Progenitor cell of endocrine pancreas (in vitro differentiated cells): ENCODE measurements around the gene PLPPR3. TPM values are rescaled to one million over a fixed set of nuclear protein-coding genes. Genes with fewer than 3 reads are reported as not detected.
A peak's percentile ranks its signal among the peaks of the same experiment; 100 is the strongest.

Source experiments
- DNase-seq: peaks from one replicate; pipeline ENCODE4 v3.0.0; 2021; ENCODE audit warnings: low spot score; ENCODE audit not compliant: unreplicated experiment
- H3K27ac Mint-ChIP-seq: 2 replicates; pipeline ENCODE4 v1.8.0; 2021; ENCODE audit warnings: mild to moderate bottlenecking, moderate library complexity, mixed read lengths
- H3K27me3 Mint-ChIP-seq: 2 replicates; pipeline ENCODE4 v1.8.0; 2021; ENCODE audit warnings: mixed read lengths
- H3K36me3 Mint-ChIP-seq: 2 replicates; pipeline ENCODE4 v1.8.0; 2022; ENCODE audit warnings: mixed read lengths; ENCODE audit not compliant: insufficient read depth
- H3K4me1 Mint-ChIP-seq: 2 replicates; pipeline ENCODE4 v1.8.0; 2021; ENCODE audit warnings: low read depth, mixed read lengths
- H3K4me3 Mint-ChIP-seq: 2 replicates; pipeline ENCODE4 v1.8.0; 2021; ENCODE audit warnings: low read depth, mild to moderate bottlenecking, moderate library complexity, mixed read lengths
- H3K9me3 Mint-ChIP-seq: 2 replicates; pipeline ENCODE4 v1.8.0; 2021; ENCODE audit warnings: low read depth, mixed read lengths
- total RNA-seq: library from RNA; stranded (reverse); gene quantifications from 2 replicates; pipeline ENCODE4 v1.2.1, GENCODE V29; 2021
- TF ChIP-seq, protein P1 (sequence below): fragments of 200-600 bp; sonication (generic); IDR thresholded peaks from one replicate; pipeline ENCODE4 v1.5.0; 2021; ENCODE audit warnings: antibody characterized with exemption, mild to moderate bottlenecking; ENCODE audit not compliant: unreplicated experiment

The PLPPR3 gene
- total RNA-seq, 1 donor from 2014 or later: 129 TPM

DNA sequence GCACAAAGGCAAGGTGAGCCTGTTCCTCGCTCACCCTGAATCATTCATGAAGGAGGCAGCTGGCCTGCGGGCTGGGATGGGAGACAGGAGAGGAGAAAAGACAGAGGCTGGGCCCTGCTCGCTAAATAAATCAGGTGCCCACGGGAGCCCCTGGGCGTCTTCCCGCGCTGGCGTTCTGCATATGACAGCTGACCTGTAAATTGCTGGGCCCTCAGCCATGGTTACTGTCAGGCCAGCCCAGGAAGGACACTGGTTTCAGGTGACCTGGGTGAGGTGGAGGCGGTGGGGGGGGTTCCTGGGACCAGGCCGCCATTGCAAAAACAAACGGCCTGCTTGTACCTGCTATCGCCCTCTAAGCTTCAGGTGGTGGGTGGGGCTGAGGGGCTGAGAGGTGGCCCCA, 27.9 kb downstream of the PLPPR3 start:
- H3K36me3 Mint-ChIP-seq: peaks cover 2% of the 10 kb centered on the region
- no peaks in the 10 kb centered on the region for H3K27me3 Mint-ChIP-seq
- no peak for DNase-seq

DNA sequence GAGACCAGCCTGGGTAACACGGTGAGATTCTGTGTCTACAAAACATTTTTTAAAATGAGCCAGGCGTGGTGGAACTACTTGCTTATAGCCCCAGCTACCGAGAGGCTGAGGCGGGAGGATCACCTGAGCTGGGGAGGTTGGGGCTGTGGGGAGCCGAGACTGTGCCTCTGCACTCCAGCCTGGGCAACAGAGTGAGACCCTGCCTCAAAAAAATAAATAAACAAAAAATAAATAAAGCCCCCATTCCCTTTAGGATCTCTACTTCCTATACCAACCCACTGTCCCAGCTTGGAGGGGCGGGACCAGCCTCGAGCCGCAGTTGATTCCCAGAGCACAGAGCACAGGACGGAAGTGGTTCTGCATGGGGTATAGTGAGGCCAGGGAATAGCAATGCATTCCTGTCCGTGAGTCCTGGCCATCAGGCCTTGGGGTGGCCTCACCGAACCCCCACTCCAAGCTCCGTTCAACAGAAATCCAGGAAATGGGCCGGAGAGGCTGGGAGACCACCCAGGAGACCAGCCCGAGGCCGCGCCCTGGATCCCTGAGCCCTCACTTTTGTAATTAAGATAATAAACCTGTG, 29.4 kb downstream of the PLPPR3 start:
- Mint-ChIP-seq H3K36me3 (peaks cover 2% of the 10 kb centered on the region), H3K27ac (no peak overlapping the region), H3K4me1 (peaks cover 12% of the 10 kb centered on the region), H3K9me3 (no peaks in the 10 kb centered on the region), H3K27me3 (no peaks in the 10 kb centered on the region), H3K4me3 (no peak overlapping the region)
- DNase-seq: no peak
- TF ChIP-seq, protein P1, sequence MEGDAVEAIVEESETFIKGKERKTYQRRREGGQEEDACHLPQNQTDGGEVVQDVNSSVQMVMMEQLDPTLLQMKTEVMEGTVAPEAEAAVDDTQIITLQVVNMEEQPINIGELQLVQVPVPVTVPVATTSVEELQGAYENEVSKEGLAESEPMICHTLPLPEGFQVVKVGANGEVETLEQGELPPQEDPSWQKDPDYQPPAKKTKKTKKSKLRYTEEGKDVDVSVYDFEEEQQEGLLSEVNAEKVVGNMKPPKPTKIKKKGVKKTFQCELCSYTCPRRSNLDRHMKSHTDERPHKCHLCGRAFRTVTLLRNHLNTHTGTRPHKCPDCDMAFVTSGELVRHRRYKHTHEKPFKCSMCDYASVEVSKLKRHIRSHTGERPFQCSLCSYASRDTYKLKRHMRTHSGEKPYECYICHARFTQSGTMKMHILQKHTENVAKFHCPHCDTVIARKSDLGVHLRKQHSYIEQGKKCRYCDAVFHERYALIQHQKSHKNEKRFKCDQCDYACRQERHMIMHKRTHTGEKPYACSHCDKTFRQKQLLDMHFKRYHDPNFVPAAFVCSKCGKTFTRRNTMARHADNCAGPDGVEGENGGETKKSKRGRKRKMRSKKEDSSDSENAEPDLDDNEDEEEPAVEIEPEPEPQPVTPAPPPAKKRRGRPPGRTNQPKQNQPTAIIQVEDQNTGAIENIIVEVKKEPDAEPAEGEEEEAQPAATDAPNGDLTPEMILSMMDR: no peak

More for the DNA sequence above, 27.9 kb downstream of the PLPPR3 start:
- Mint-ChIP-seq H3K9me3 (no peaks in the 10 kb centered on the region), H3K4me3 (no peak overlapping the region), H3K27ac (no peak overlapping the region), H3K4me1 (peaks cover 12% of the 10 kb centered on the region)
- TF ChIP-seq, protein P1: no peak

DNA sequence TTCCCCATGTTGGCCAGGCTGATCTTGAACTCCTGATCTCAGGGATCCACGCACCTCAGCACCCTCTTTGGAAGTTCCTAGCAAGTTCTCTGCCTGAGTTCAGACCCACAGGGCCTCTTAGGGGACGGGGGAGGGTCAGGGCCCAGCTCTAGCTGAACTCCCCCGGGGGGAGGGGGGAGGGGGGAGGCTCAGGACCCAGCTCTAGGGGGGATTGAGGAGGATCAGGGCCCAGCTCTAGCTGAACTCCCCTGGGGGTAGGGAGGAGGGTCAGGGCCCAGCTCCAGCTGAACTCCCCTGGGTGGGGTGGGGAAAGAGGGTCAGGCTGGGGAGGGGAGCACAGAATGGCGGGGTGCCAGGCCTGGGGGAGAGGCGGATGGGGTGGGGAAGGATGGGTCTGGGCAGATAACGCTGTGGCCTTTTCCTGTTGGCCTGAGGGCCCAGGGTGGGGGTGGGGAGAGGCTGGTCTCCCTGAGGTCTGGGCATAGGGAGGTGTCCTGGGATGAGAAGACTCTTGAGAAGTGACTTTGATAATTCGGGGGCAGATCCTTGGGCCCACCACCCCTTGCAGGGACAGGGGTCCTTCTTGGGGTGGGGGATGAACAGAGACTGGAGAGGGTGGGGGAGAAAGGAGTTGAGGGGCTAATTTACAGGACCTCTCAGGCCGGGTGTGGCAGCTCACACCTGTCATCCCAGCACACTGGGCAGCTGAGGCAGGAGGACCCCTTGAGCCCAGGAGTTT, 30.0 kb downstream of the PLPPR3 start:
- no peaks in the 10 kb centered on the region for H3K9me3 Mint-ChIP-seq
- no peak for DNase-seq
- TF ChIP-seq, protein P1: no peak
- H3K4me1 Mint-ChIP-seq: peaks cover 12% of the 10 kb centered on the region
- no peak overlapping the region for H3K4me3 Mint-ChIP-seq
- H3K27ac Mint-ChIP-seq: no peak overlapping the region
- H3K27me3 Mint-ChIP-seq: no peaks in the 10 kb centered on the region
- peaks cover 2% of the 10 kb centered on the region for H3K36me3 Mint-ChIP-seq

DNA sequence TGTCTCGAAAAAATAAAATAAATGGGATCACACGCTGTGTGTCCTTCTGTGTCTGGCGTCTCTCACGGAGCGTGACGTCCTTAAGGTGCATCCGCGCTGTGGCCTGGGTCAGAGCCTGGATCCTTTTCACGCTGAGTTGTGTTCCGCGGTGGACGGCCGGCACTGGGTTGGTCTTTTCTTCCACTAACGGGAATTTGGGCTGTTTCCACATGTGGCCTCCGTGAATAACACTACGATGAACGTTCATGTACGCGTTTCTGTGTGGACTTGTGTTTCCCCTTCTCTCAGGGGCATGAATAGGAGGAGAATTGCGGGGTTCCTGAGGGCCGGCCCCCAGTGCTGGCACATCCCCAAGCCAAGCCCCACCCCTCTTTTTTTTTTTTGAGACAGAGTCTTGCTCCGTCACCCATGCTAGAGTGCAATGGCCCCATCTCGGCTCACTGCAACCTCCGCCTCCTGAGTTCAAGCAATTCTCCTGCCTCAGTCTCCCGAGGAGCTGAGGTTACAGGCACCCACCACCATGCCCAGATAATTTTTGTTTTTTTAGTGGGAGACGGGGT, 30.7 kb downstream of the PLPPR3 start:
- no peaks in the 10 kb centered on the region for H3K27me3 Mint-ChIP-seq
- peaks cover 10% of the 10 kb centered on the region for H3K4me1 Mint-ChIP-seq
- H3K36me3 Mint-ChIP-seq: peaks cover 2% of the 10 kb centered on the region
- no peak for DNase-seq
- peak overlapping the region; percentile 20 for H3K27ac Mint-ChIP-seq
- TF ChIP-seq, protein P1: no peak
- no peaks in the 10 kb centered on the region for H3K9me3 Mint-ChIP-seq
- no peak overlapping the region for H3K4me3 Mint-ChIP-seq

DNA sequence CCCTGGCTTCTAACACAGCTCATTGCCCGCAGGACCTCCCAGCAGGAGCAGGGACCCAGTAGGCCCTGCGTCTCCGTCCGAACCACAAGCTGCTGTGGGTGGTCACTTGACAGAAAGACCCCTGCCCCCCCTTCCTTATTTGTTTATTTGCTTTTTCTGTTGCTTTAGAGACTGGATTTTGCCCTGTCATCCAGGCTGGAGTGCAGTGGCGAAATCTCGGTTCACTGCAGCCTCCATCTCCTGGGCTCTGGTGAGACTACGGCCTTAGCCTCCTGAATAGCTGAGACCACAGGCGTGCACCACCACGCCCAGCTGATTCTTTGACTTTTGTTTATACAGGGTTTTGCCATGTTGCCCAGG, 32.1 kb downstream of the PLPPR3 start:
- DNase-seq: no peak
- Mint-ChIP-seq H3K27me3 (no peaks in the 10 kb centered on the region), H3K4me1 (peaks cover 10% of the 10 kb centered on the region), H3K9me3 (no peaks in the 10 kb centered on the region), H3K4me3 (no peak overlapping the region), H3K36me3 (peaks cover 2% of the 10 kb centered on the region), H3K27ac (peak overlapping the region; percentile 86)
- TF ChIP-seq, protein P1: no peak
